ENCODE data around the gene HCST.

The HCST gene

GRCh38 chr19:35863018-35863417 is 39.3 kb upstream of the HCST start:
- Histone ChIP-seq H3K36me3 (ENCODE audit: control insufficient read depth, low read length) (no peaks in the 10 kb centered on the region), H3K9me3 (ENCODE audit: control insufficient read depth, insufficient read depth, low read length) (no peaks in the 10 kb centered on the region), H3K27me3 (ENCODE audit: control insufficient read depth, low read length) (0 out of 2 replicates have a peak, but pooled peaks cover 5% of the 10 kb centered on the region), H3K9me2 (replicated peaks; ENCODE audit: control insufficient read depth, low read length) (no peaks in the 10 kb centered on the region), H4K20me1 (ENCODE audit: control insufficient read depth, insufficient read depth, low read depth, low read length) (no peaks in the 10 kb centered on the region), H3F3A (ENCODE audit: control insufficient read depth, insufficient read depth) (no peaks in the 10 kb centered on the region), H3K4me2 (ENCODE audit: low read length) (no peak overlapping the region), H3K27ac (ENCODE audit: low read depth, low read length) (no peak overlapping the region), H3K4me1 (ENCODE audit: control insufficient read depth, low read length) (peaks cover 3% of the 10 kb centered on the region), H3K79me2 (ENCODE audit: control insufficient read depth, low read length) (no peaks in the 10 kb centered on the region), H3K4me3 (ENCODE audit: low read length) (no peak overlapping the region)
- TF ChIP-seq CTCF (IDR thresholded peaks at IDR 0.05; ENCODE audit: low read depth, low read length, poor library complexity, severe bottlenecking) = no peak
- no peak for TF ChIP-seq EZH2phosphoT487 (IDR thresholded peaks at IDR 0.05; ENCODE audit: borderline replicate concordance, low read length)

GRCh38 chr19:35868172-35868822 is 34.0 kb upstream of the HCST start, which contains the start of gene APLP1:
TSS of gene APLP1 (plus strand) at chr19:35868574. CDS start at chr19:35868637, 63 bp downstream.
- H4K20me1 ChIP-seq (ENCODE audit: control insufficient read depth, insufficient read depth, low read depth, low read length) = no peaks in the 10 kb centered on the region
- peak within 1 kb of the TSS; percentile 53 for H3K27ac ChIP-seq (ENCODE audit: low read depth, low read length)
- H3K4me2 ChIP-seq (ENCODE audit: low read length) = peak within 1 kb of the TSS; percentile 73

GRCh38 chr19:35868823-35869326 is 33.5 kb upstream of the HCST start:
- H3K27me3 ChIP-seq (ENCODE audit: control insufficient read depth, low read length) = 0 out of 2 replicates have a peak, but pooled peaks cover 7% of the 10 kb centered on the region
- peaks cover 28% of the 10 kb centered on the region for H3K4me1 ChIP-seq (ENCODE audit: control insufficient read depth, low read length)

More at GRCh38 chr19:35868172-35868822, 34.0 kb upstream of the HCST start, which contains the start of gene APLP1:
- Histone ChIP-seq H3K9me3 (ENCODE audit: control insufficient read depth, insufficient read depth, low read length) (no peaks in the 10 kb centered on the region), H3K36me3 (ENCODE audit: control insufficient read depth, low read length) (no peaks in the 10 kb centered on the region), H3K4me1 (ENCODE audit: control insufficient read depth, low read length) (peaks cover 28% of the 10 kb centered on the region), H3F3A (ENCODE audit: control insufficient read depth, insufficient read depth) (no peaks in the 10 kb centered on the region), H3K4me3 (ENCODE audit: low read length) (peak within 1 kb of the TSS; percentile 74), H3K9me2 (replicated peaks; ENCODE audit: control insufficient read depth, low read length) (no peaks in the 10 kb centered on the region), H3K27me3 (ENCODE audit: control insufficient read depth, low read length) (0 out of 2 replicates have a peak, but pooled peaks cover 7% of the 10 kb centered on the region), H3K79me2 (ENCODE audit: control insufficient read depth, low read length) (no peaks in the 10 kb centered on the region)
- TF ChIP-seq CTCF (IDR thresholded peaks at IDR 0.05; ENCODE audit: low read depth, low read length, poor library complexity, severe bottlenecking) = no peak
- no peak for TF ChIP-seq EZH2phosphoT487 (IDR thresholded peaks at IDR 0.05; ENCODE audit: borderline replicate concordance, low read length)

More at GRCh38 chr19:35868823-35869326, 33.5 kb upstream of the HCST start:
- Histone ChIP-seq H3K4me2 (ENCODE audit: low read length) (peak overlapping the region; percentile 73), H3K36me3 (ENCODE audit: control insufficient read depth, low read length) (no peaks in the 10 kb centered on the region), H3K9me2 (replicated peaks; ENCODE audit: control insufficient read depth, low read length) (no peaks in the 10 kb centered on the region), H3K4me3 (ENCODE audit: low read length) (peak overlapping the region; percentile 74), H4K20me1 (ENCODE audit: control insufficient read depth, insufficient read depth, low read depth, low read length) (no peaks in the 10 kb centered on the region), H3K27ac (ENCODE audit: low read depth, low read length) (no peak overlapping the region), H3F3A (ENCODE audit: control insufficient read depth, insufficient read depth) (no peaks in the 10 kb centered on the region), H3K9me3 (ENCODE audit: control insufficient read depth, insufficient read depth, low read length) (no peaks in the 10 kb centered on the region), H3K79me2 (ENCODE audit: control insufficient read depth, low read length) (no peaks in the 10 kb centered on the region)
- TF ChIP-seq EZH2phosphoT487 (IDR thresholded peaks at IDR 0.05; ENCODE audit: borderline replicate concordance, low read length) (no peak), CTCF (IDR thresholded peaks at IDR 0.05; ENCODE audit: low read depth, low read length, poor library complexity, severe bottlenecking) (no peak)

Measured in DOHH2 (cell line).